ENCODE results near the gene MDGA2. TPM values are rescaled to one million over a fixed set of nuclear protein-coding genes. Genes with fewer than 3 reads are reported as not detected.

Gene MDGA2
- total and polyA plus RNA-seq, 11 donors = 0.12 to 0.26 TPM; not detected in 9

DNA sequence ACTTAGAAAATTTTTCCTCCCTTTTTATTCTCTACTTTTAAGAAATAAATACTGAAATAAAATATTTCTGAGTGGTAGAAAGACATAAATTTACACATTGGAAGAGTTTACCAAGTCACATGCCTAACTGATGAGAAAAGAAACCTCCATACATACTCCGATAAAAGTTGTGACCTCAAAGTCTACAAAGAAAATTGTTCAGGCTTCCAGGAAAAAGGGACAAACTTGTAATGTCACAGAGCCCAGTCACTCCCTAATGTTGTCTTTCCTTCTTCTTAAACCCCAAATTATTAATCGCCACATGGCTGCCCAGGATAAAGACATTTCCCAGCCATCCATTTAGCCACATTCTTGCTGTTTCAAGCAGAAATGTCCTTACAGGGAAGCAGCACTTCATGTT is 455.3 kb downstream of the MDGA2 start:
- no peaks in the 10 kb centered on the region for H3K27me3 ChIP-seq
- WGBS, 4 donors = 73 to 83% (median 76%) methylated on average over 2 of the region's 2 CpGs
- intact Hi-C loops (cut with DNase I) = no loop called here
- ATAC-seq = no peak
- TF ChIP-seq, protein P1, sequence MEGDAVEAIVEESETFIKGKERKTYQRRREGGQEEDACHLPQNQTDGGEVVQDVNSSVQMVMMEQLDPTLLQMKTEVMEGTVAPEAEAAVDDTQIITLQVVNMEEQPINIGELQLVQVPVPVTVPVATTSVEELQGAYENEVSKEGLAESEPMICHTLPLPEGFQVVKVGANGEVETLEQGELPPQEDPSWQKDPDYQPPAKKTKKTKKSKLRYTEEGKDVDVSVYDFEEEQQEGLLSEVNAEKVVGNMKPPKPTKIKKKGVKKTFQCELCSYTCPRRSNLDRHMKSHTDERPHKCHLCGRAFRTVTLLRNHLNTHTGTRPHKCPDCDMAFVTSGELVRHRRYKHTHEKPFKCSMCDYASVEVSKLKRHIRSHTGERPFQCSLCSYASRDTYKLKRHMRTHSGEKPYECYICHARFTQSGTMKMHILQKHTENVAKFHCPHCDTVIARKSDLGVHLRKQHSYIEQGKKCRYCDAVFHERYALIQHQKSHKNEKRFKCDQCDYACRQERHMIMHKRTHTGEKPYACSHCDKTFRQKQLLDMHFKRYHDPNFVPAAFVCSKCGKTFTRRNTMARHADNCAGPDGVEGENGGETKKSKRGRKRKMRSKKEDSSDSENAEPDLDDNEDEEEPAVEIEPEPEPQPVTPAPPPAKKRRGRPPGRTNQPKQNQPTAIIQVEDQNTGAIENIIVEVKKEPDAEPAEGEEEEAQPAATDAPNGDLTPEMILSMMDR (IDR thresholded peaks at IDR 0.05) = no peak
- no peak for TF ChIP-seq POLR2A (IDR thresholded peaks at IDR 0.05)
- H3K9me3 ChIP-seq = peaks cover 0 to 2% (median 0%) of the 10 kb centered on the region in 12 donors
- no peak overlapping the region for H3K27ac ChIP-seq
- no peak overlapping the region for H3K4me3 ChIP-seq
- DNase-seq = no peak
- H3K36me3 ChIP-seq = no peaks in the 10 kb centered on the region
- H3K4me1 ChIP-seq = no peaks in the 10 kb centered on the region

DNA sequence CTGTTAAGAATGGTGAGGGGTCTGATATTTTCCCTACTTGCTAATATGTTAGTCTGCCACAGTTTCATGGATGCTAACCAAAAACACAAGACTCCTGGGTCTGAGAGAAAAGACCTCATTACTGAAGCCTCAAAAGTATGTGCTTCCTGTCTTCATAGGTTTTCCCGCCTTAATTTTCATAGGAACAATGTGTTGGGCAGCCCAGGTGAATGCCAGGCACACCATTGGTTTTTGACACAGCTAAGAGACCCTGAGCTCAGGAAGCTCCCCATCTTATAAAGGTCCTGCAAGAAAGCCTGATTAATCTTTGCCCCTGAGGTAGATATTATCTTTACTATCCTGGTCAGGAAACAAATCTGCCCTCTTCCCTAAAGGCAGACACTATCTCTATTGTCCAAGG is 464.1 kb downstream of the MDGA2 start:
- Histone ChIP-seq H3K27ac (no peak overlapping the region), H3K4me3 (no peak overlapping the region), H3K27me3 (no peaks in the 10 kb centered on the region), H3K9me3 (no peaks in the 10 kb centered on the region), H3K4me1 (no peaks in the 10 kb centered on the region), H3K36me3 (no peaks in the 10 kb centered on the region)
- ATAC-seq (no peak), DNase-seq (no peak)
- intact Hi-C loops (cut with DNase I) = no loop called here
- 86 to 100% (median 87%) methylated on average over 1 of the region's 1 CpG for WGBS, 4 donors
- no peak for TF ChIP-seq POLR2A (IDR thresholded peaks at IDR 0.05)
- TF ChIP-seq, protein P1 (IDR thresholded peaks at IDR 0.05) = no peak

DNA sequence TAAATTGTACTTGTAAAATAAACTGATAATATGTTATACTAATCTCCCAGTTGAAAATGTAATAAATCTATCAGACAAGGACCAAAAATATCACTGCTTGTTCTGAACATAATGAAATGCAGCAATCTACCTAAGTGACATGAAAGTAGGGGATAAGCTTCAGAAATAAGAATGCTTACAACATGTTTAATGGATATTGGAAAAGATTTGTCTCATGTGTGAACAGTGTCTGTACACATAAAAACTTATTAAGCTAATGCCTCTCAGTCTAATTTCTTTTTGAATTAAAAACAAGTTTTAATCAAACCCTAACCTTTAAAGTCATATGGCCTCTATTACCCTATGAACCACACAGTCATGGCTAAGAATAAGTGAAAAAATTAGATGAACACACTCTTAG is 465.3 kb downstream of the MDGA2 start:
- Histone ChIP-seq H3K27ac (no peak overlapping the region), H3K27me3 (no peaks in the 10 kb centered on the region), H3K4me3 (no peak overlapping the region), H3K36me3 (no peaks in the 10 kb centered on the region), H3K4me1 (no peaks in the 10 kb centered on the region), H3K9me3 (no peaks in the 10 kb centered on the region)
- DNase-seq (no peak), ATAC-seq (no peak)
- TF ChIP-seq, protein P1 (IDR thresholded peaks at IDR 0.05) = no peak
- no peak for TF ChIP-seq POLR2A (IDR thresholded peaks at IDR 0.05)
- intact Hi-C loops (cut with DNase I) = no loop called here

DNA sequence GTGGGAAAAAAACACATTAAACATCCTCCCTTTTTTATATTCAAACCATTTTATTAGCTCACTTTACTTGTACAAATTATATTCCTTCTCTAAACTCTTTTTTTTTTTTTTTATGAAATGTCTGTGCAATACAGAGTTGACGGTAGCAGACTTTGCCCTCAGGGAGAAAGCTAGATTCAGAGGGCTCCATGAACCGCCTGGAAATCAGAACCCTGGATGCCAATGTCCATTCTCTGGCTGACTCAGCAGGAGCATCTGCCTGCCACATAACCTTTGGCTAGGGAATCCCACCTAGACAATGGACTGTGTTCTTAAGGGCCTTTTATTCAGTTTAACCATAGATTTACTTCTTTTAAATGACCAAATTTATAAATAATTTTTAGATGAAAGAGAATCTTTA is 467.0 kb downstream of the MDGA2 start:
- intact Hi-C loops (cut with DNase I) = no loop called here

More for the DNA sequence above, 467.0 kb downstream of the MDGA2 start:
- no peak overlapping the region for H3K4me3 ChIP-seq
- H3K27ac ChIP-seq = no peak overlapping the region
- H3K36me3 ChIP-seq = no peaks in the 10 kb centered on the region
- H3K4me1 ChIP-seq = no peaks in the 10 kb centered on the region
- DNase-seq = no peak
- WGBS, 4 donors = 75 to 88% (median 84%) methylated on average over 2 of the region's 2 CpGs
- TF ChIP-seq, protein P1 (IDR thresholded peaks at IDR 0.05) = no peak
- no peak for TF ChIP-seq POLR2A (IDR thresholded peaks at IDR 0.05)
- no peak for ATAC-seq
- H3K27me3 ChIP-seq = no peaks in the 10 kb centered on the region
- no peaks in the 10 kb centered on the region for H3K9me3 ChIP-seq

Data from heart left ventricle (tissue), 16 donors.